HL-60 (cell line): ENCODE results near the gene GAB2.

Experiments
- DNase-seq, 2 experiments: peaks; one replicate each; pipeline ENCODE4 v3.0.0-alpha.2; 2010 to 2020; ENCODE audit warnings: low read depth in 1 of 2, low spot score in 1 of 2
- H3K27ac ChIP-seq: fragments of 250-450 bp; sonication (Bioruptor Pico); replicated peaks from 2 replicates; pipeline ENCODE4 v1.5.1; 2020; ENCODE audit warnings: mild to moderate bottlenecking, moderate library complexity
- H3K27me3 ChIP-seq: fragments of 250-450 bp; sonication (Bioruptor Pico); 2 replicates; pipeline ENCODE4 v1.5.1; 2021; ENCODE audit warnings: mild to moderate bottlenecking, moderate library complexity; ENCODE audit not compliant: insufficient read depth, poor library complexity, severe bottlenecking
- H3K4me3 ChIP-seq: replicated peaks from 2 replicates; pipeline ENCODE4 v1.5.1; 2011; ENCODE audit warnings: mild to moderate bottlenecking, control low read depth, low read length; ENCODE audit not compliant: insufficient read depth
- CTCF ChIP-seq: IDR thresholded peaks from one replicate; pipeline ENCODE4 v1.5.1; 2011; ENCODE audit warnings: low read length, control low read depth, inconsistent platforms; ENCODE audit not compliant: insufficient read depth
- GABPA ChIP-seq: IDR thresholded peaks from 2 replicates; pipeline ENCODE4 v1.6.1; 2012; ENCODE audit warnings: low read depth
- POLR2AphosphoS5 ChIP-seq: IDR thresholded peaks from 2 replicates; pipeline ENCODE4 v1.6.1; 2012; ENCODE audit warnings: low read depth
- REST ChIP-seq: IDR thresholded peaks from 2 replicates; pipeline ENCODE4 v1.6.1; 2012; ENCODE audit warnings: low read depth; ENCODE audit not compliant: insufficient replicate concordance
- SPI1 ChIP-seq: IDR thresholded peaks from 2 replicates; pipeline ENCODE4 v1.6.1; 2012; ENCODE audit warnings: low read depth, mild to moderate bottlenecking, borderline replicate concordance

GAB2 gene

GRCh38 chr11:78220218-78221157 lies 197.1 kb downstream of the GAB2 start:
- no peak for DNase-seq
- Histone ChIP-seq H3K27me3 (no peaks in the 10 kb centered on the region), H3K27ac (no peak overlapping the region), H3K4me3 (no peak overlapping the region)
- TF ChIP-seq REST: no peak
- no peak for TF ChIP-seq SPI1
- TF ChIP-seq POLR2AphosphoS5: no peak
- no peak for TF ChIP-seq GABPA
- no peak for TF ChIP-seq CTCF

DNA sequence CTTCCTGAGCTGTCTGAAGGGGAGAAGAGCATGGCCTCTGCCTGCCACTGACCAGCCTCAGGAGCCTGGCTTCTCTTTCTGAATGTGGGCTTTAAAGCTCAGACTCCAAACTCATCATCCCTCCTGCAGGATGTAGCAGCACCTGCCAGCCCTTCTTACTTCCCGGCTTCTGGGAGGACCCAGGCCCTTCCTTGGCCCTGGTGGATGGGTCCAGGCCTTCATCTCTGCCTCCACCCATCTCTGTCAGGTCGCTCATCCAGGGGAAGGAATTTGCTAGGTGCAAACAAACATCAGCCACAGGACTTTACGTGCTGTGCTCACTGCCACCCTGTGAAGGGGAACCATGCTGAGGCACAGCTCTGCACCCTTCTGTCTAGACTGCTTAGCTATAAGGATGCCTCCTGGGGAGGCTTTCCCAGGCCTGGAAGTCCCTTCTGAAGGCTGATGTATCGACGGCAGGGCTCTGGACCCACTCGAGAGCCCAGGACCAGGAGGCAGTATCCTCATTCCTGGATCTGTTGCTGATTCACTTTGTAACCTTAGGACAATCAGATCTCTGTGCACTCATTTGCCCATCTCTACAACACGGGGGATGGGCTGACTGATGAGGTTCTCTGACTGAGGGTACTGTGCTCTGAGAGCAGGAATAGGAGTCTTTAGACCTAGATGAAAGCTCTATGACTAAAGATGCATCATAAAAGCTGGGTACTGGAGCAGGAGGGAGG lies 198.0 kb downstream of the GAB2 start:
- Histone ChIP-seq H3K27me3 (no peaks in the 10 kb centered on the region), H3K4me3 (no peak overlapping the region), H3K27ac (no peak overlapping the region)
- DNase-seq: no peak
- no peak for TF ChIP-seq POLR2AphosphoS5
- no peak for TF ChIP-seq REST
- no peak for TF ChIP-seq GABPA
- no peak for TF ChIP-seq CTCF
- no peak for TF ChIP-seq SPI1

DNA sequence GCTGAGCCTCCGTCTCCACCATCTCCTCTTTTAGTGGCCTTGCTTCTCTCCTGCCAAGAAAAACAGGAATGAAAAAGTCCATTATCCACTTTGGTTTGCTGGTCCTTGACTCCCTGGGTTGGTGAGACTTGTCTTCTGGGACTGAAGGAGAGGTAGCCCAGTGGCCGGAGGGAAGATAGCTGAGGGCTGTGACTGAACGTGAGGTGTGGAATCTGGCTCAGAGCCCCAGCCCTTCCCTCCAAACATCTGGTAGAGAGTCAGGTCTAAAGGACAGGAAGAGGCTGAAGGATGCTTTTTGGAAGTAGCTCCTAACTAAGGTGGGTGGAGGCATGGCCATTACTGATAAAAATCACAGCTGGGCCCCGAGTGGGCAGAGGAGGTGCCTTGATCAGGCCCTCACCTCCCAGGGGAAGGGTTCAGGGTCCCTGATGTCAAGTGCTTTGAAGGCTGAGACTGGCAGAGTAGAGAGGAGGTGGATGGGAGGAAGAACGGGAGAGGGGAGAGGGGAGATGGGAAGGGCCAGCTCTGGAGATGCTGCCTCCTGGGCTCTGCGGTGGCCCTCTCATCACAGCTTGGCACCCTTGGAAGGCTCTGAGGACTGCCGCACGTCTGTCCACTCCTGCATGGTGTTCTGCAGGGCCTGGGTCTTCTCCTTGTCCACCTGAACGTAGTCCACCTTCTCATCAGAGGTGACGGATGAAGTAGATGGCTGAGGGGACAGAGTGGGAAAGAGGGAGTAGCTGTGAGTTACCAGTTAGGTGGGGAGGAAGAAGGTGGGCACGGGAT lies 198.7 kb downstream of the GAB2 start:
- DNase-seq: no peak
- TF ChIP-seq SPI1: no peak
- TF ChIP-seq GABPA: no peak
- no peak for TF ChIP-seq CTCF
- H3K27ac ChIP-seq: no peak overlapping the region

More for the DNA sequence above, 198.7 kb downstream of the GAB2 start:
- H3K4me3 ChIP-seq: no peak overlapping the region
- no peaks in the 10 kb centered on the region for H3K27me3 ChIP-seq
